HG03558 (cell line): ENCODE data around the gene OR56A5.
"Not testable (repeated sequence)": the region's sequence is repeated elsewhere in the genome, so short reads cannot be mapped to it uniquely, and the experiment has no call there.

Source experiments
- ATAC-seq: cut with Tn5 transposase; IDR thresholded peaks from one replicate; pipeline ENCODE4 v1.9.1; 2021; ENCODE audit warnings: moderate number of reproducible peaks; ENCODE audit not compliant: unreplicated experiment; ENCODE audit errors: extremely low read depth

The OR56A5 gene

GRCh38 chr11:5968394-5968793 lies at the start of gene OR56A5:
Gene OR56A5 (minus strand): TSS chr11:5968494. CDS start chr11:5968494, 0 bp downstream.
- ATAC-seq: no peak

GRCh38 chr11:6013042-6013441 lies 44.7 kb upstream of the OR56A5 start:
- ATAC-seq: no peak

- ATAC-seq: no peak
Measured at GRCh38 chr11:6012035-6012668, 43.9 kb upstream of the OR56A5 start.

- no peak for ATAC-seq
Measured at GRCh38 chr11:6006846-6007245, 38.6 kb upstream of the OR56A5 start, which contains the start of gene OR56A4. Gene OR56A4 (minus strand): TSS chr11:6006946. CDS start chr11:6002992, 3,954 bp downstream.

- ATAC-seq: no peak
Measured at GRCh38 chr11:6006395-6006794, 38.1 kb upstream of the OR56A5 start.

- ATAC-seq: no peak
Measured at GRCh38 chr11:6002202-6002699, 34.0 kb upstream of the OR56A5 start.

GRCh38 chr11:5994791-5995190 lies 26.5 kb upstream of the OR56A5 start:
- ATAC-seq: no peak

GRCh38 chr11:5992604-5993251 lies 24.4 kb upstream of the OR56A5 start:
- ATAC-seq: no peak

GRCh38 chr11:5992150-5992549 lies 23.9 kb upstream of the OR56A5 start:
- no peak for ATAC-seq

- no peak for ATAC-seq
Measured at GRCh38 chr11:5989203-5989602, 20.9 kb upstream of the OR56A5 start.

GRCh38 chr11:5986885-5987284 lies 18.6 kb upstream of the OR56A5 start, which contains the start of gene OR52L1:
Gene OR52L1 (minus strand): TSS chr11:5986985. CDS start chr11:5986930, 55 bp downstream.
- no peak for ATAC-seq

- no peak for ATAC-seq
Measured at GRCh38 chr11:5983443-5983842, 15.1 kb upstream of the OR56A5 start.

GRCh38 chr11:5973530-5973929 lies 5.2 kb upstream of the OR56A5 start:
- no peak for ATAC-seq

- ATAC-seq: no peak
Measured at GRCh38 chr11:5967708-5968107, 586 bp downstream of the OR56A5 start.

GRCh38 chr11:5966958-5967357 lies 1.3 kb downstream of the OR56A5 start:
- no peak for ATAC-seq

GRCh38 chr11:5960704-5961320 lies 7.5 kb downstream of the OR56A5 start:
- ATAC-seq: not testable (repeated sequence)

GRCh38 chr11:5955586-5955985 lies 12.7 kb downstream of the OR56A5 start:
- no peak for ATAC-seq

- no peak for ATAC-seq
Measured at GRCh38 chr11:5941951-5942350, 26.3 kb downstream of the OR56A5 start, which contains the start of gene OR56A3. Gene OR56A3 (plus strand): TSS chr11:5942251. CDS start chr11:5947347, 5,096 bp downstream.

GRCh38 chr11:5940748-5941147 lies 27.5 kb downstream of the OR56A5 start:
- ATAC-seq: no peak

GRCh38 chr11:5938603-5938965 lies 29.7 kb downstream of the OR56A5 start:
- ATAC-seq: no peak
